Astrocyte of the cerebellum (primary cell): ENCODE results near the gene EFL1.
A peak's percentile ranks its signal among the peaks of the same experiment; 100 is the strongest.

Experiments used
- DNase-seq: peaks from one replicate; pipeline ENCODE4 v3.0.0-alpha.2; 2011; ENCODE audit warnings: low read depth
- H3K4me3 ChIP-seq: 2 replicates; pipeline ENCODE4 v1.5.1; 2011; ENCODE audit warnings: mild to moderate bottlenecking, low read depth, low read length, moderate library complexity
- in situ Hi-C: cut with HindIII; loops from 2 replicates; pipeline ENCODE4 v1.10.0; 2017; ENCODE audit warnings: low sequenced_read_pairs
- TF ChIP-seq, protein P1 (sequence below): IDR thresholded peaks from 2 replicates; pipeline ENCODE4 v1.5.1; 2012; ENCODE audit warnings: low read length, low read depth, moderate library complexity, mild to moderate bottlenecking; ENCODE audit errors: missing control alignments

EFL1 gene

DNA sequence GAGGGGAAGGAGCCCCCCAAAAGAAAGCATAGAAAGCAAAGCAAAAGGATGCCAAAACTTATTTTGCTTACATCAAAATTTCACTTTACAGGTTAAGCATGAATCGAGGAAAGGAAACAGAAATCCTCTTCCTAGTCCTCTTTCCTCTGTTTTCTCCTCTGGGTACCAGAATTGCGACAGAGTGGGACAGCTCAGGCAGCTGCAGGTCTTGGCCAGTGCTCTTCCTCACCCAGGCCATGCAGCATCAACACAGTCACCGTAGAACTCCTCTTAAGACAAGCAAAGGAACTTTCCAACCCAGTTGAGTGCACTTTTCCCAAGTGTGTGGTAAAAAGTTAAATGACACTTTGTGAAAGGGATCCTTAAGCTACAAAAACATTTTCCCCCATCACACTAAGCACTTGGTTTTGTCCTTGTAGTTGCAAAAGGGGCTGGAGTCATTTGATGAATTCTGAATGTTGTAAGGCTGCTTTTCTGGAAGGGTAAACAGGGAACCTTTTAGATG is 170.8 kb downstream of the EFL1 start:
- TF ChIP-seq, protein P1, sequence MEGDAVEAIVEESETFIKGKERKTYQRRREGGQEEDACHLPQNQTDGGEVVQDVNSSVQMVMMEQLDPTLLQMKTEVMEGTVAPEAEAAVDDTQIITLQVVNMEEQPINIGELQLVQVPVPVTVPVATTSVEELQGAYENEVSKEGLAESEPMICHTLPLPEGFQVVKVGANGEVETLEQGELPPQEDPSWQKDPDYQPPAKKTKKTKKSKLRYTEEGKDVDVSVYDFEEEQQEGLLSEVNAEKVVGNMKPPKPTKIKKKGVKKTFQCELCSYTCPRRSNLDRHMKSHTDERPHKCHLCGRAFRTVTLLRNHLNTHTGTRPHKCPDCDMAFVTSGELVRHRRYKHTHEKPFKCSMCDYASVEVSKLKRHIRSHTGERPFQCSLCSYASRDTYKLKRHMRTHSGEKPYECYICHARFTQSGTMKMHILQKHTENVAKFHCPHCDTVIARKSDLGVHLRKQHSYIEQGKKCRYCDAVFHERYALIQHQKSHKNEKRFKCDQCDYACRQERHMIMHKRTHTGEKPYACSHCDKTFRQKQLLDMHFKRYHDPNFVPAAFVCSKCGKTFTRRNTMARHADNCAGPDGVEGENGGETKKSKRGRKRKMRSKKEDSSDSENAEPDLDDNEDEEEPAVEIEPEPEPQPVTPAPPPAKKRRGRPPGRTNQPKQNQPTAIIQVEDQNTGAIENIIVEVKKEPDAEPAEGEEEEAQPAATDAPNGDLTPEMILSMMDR: no peak
- in situ Hi-C loops: no loop called here
- DNase-seq: no peak
- no peak overlapping the region for H3K4me3 ChIP-seq

DNA sequence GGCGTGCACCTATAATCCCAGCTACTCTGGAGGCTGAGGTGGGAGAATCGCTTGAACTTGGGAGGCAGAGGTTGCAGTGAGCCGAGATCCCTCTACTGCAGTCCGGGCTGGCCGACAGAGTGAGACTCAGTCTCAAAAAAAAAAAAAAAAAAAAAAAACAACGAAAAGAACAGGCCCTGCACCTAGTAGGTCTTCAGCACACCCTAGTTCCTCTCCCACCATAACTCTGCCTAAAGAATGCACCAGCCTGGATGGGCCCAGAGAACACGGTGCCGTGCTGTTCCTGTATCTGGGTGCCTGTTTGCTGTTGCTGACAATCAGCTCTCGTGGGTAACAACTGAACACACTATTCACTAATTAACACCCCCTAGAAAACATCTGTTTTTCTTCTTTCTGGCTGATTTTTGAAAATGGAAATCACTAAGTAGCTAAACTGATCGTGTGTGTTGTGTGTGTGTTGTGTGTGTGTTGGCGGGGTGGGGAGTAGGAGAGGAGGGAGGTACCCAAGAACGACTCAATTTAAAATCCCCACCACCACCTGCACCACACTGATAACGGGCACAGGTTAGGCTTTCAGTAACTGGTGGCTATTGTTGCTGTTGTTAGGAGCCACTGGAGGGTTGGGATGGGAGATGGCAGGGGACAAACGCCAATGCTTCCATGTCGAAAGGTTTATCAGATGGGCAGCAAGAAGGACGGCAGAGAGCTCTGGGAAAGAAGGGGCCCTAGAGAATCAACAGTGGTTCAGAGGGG is 176.1 kb downstream of the EFL1 start:
- H3K4me3 ChIP-seq: no peak overlapping the region
- no peak for DNase-seq
- in situ Hi-C loops: no loop called here
- TF ChIP-seq, protein P1: no peak

DNA sequence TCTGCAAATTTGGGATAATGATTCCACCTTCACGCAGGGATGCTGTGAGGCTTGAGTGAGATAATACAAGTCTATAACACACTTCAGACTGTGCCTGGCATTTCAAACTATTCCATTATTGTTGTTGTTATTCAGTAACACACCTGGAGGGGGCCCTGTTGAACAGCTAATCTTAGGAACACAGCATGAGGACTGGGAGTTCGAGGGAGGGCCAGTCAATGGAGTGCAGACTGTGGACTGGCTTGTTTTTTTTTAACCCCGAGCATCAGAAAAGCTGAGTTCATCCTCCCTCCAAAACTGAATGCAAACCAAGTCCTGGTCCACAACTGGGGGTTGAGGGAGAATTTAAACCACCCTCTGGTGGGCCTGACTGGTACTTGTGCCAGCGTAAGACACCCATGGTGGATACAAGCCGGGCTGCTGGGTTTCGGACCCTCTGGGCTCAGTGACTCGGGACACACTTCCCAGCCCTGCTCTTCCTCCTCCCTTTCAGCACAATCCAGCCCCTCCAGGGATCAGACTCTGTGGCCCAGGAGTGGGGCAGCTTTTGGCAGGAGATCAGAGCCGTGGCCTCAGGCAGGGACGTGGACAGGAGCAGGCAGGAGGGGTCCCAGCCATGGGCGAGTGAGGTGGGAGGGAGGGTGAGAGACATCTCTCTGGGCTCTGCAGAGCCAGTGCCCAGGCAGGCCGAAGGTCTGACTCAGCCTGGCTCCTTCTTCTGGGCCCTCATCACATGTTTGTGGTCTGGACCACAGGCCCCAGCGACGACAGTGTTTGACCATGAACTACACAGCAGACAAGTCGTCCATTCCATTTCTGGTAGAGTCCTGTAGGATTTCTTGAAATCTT is 180.4 kb downstream of the EFL1 start:
- TF ChIP-seq, protein P1: peak; percentile 47
- in situ Hi-C loops: no loop called here
- no peak overlapping the region for H3K4me3 ChIP-seq
- DNase-seq: peak; percentile 90

DNA sequence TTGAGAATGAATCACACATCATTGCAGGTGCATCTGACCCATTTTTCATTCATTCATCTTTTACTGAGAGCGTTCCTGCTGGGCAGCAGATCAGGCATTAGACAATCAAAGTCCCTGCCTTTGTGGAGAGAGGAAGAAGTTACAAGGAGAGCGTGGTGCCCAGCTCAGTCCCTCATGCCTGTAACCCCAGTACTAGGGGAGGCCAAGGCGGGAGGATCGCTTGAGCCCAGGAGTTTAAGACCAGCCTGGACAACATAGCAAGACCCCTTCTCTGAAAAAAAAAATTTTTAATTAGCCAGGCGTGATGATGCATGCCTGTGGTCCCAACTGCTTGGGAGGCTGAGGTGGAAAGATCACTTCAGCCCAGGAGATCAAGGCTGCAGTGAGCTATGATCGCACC is 181.8 kb downstream of the EFL1 start:
- in situ Hi-C loops: no loop called here

More for the DNA sequence above, 181.8 kb downstream of the EFL1 start:
- TF ChIP-seq, protein P1: no peak
- H3K4me3 ChIP-seq: no peak overlapping the region
- DNase-seq: no peak
